CD4-positive, alpha-beta T cell treated with Interleukin-1 beta for 1 hour (primary cell): ENCODE data around the gene EVC.

Experiments
- DNase-seq, 2 donors: peaks; one replicate each; pipeline ENCODE4 v3.0.0-alpha.2; 2020 to 2022

The EVC gene

DNA sequence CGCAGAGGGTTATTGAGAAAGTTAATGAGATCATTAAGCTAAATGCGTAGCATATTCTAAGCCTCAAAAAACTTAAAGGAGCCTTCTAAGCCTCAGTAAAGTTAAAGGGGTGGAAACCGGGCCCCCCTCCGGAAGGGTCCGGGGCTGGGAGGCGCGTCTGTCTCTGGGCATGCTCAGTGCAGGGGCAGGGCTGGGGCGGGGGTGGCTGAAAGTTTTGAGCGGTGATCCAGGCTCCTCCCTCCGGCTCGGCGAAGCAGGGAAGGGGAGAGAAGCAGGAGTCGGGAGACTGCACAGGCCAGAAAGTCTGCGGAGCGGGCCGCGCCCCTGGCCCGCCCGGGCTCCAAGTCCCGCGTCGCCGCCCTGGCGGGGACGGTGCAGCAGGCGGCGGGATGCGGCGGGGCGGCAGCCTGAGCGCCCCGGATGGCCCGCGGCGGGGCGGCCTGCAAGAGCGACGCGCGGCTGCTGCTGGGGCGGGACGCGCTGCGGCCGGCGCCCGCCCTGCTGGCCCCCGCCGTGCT, at the start of gene EVC:
EVC (plus strand) TSS at position 241 of the 518 bp plus-strand sequence; CDS start at position 421, 180 bp downstream.
- DNase-seq = no peak

GRCh38 chr4:5661237-5661636, 49.8 kb upstream of the EVC start:
- DNase-seq = no peak

DNA sequence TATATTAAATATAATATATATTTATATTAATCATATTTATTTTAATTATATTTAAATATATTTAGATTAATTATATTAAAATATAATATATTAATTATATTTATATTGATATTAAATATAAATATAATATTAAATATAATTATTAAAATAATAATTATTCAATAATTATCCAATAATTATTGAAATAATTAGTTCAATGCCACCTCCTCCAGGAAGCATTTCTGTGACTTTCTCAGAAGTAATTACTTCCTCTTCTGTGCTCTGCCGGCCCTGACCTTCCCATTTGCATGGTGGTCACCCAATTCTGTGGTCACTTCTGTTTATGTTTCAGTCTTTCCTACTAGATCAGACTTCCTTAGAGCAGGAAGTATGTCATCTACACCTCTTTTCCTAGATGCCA, 48.4 kb upstream of the EVC start:
- DNase-seq = no peak

DNA sequence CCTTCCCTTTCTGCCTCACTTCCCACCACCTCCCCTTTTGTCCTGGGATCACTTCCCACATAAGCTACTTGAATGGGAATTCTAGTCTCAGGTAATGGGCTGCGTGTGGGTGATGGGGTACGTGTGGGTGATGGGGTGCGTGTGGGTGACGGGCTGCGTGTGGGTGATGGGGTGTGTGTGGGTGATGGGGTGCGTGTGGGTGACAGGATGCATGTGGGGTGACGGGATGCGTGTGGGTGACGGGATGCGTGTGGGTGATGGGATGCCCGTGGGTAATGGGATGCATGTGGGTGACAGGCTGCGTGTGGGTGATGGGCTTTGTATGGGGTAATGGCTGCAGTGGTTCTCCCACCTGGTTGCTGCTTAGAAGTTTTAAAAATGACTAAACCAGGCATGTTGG, 46.2 kb upstream of the EVC start:
- DNase-seq = no peak

DNA sequence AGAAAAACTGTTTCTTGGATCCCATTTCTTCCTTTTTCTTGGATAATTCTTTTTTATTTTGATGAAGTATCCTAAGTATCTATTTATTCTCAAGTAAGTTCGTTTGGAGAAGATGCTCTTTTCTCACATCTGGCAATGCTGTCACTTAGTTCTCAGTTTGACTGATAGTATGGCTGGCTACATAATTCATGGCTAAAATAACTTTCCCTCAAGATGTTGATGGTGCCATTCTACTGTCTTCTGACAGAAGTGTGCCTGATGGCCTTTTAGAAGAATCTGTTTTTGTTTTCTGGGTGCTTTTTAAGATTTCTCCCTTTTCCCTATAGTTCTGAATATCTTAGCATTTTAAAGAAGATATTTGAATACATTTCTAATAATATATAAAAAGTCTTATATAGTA, 44.3 kb upstream of the EVC start:
- DNase-seq = no peak

DNA sequence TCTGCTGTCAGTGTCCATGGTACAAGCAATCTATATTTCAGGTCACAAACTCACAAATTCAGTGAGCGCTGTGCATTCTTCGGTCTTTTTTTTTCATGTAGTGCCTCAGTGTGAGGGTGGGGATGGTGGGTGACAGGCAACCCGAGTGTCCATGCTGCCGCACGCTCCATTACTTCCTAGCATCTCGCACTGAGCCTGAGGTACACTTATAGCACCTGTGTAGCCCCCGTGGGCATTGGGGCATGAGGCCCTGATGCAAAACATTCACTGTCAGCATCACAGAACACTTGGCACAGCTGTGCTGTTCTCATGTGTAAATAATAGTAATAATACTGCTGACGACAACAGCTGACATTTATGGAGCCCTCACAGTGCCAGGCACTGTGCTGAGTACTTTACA, 34.2 kb upstream of the EVC start:
- DNase-seq = no peak

- DNase-seq = no peak
Observed at GRCh38 chr4:5678977-5679376, 32.0 kb upstream of the EVC start.

- DNase-seq = no peak
Observed at GRCh38 chr4:5683566-5683965, 27.4 kb upstream of the EVC start.

GRCh38 chr4:5685296-5685695, 25.7 kb upstream of the EVC start:
- DNase-seq = no peak

GRCh38 chr4:5686338-5686737, 24.7 kb upstream of the EVC start:
- DNase-seq = no peak

- DNase-seq = no peak
Observed at GRCh38 chr4:5689065-5689464, 21.9 kb upstream of the EVC start.

DNA sequence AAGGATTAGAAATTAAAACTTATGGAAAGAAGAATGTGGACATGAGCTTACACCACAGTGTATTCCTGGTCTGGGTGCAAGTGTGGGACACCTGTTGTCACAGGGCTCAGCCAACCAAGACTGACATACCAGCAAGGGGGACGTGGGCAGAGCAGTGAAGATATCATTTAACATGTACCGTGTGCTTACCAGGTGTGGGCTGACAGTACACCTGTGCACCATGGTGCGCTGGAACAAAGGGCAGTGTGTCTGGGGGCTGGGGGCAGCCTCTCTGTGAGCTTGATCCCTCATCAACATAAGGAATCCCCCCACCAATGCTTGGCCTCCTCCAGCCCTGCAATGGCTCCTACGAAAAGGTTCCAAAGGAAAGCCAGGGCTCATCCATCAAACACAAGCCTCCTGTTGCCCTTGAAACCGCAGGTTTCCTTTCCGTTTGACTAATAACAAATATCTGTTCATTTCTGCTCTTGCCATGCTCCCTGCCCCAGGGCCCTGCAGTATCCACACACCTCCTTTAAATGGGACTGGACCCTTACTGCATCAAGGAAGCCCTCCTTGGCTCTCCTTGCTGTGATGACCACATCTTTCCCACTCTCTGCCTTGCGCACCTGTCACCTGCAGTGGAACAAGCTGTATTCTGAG, 19.4 kb upstream of the EVC start:
- DNase-seq = no peak

DNA sequence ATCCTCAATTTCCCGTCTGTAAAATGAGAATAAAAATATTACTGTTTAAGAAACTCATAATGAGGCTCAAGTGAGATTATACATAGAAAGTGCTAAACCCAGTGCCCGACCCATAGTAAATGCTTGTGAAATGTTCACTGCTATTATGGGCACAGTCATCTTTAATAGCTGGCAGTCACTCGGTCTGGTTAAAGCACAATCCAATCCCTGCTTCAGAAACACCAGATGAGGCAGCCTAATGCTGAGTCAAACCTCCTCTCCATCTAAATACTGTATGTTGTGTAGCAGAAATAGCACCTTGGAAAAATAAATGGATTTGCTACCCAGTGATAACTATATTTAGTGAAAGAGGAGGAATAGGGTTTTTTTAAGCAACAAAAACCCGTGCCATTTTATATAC, 17.1 kb upstream of the EVC start:
- DNase-seq = no peak

GRCh38 chr4:5696341-5696740, 14.7 kb upstream of the EVC start:
- DNase-seq = no peak

DNA sequence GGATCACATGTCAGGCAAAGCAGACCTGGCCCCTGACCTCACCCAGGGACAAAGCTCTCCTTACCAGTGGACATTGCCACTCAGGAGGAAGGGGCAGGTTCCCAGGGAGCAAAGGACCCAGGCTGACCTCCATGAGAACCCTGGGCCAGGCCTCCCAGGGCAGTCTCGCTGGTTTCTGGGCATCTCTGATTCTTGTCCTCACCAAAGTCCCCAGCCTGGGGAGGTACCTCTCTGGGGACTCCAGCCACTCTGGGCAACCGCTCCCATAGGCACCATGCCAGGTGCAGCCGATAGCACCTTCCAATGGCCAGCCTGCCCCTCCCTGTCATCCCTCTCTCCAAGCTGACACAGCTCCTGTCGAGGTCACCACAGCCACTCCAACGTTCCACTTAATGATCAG, 10.5 kb upstream of the EVC start:
- no peak for DNase-seq

- DNase-seq = no peak
Observed at GRCh38 chr4:5701971-5702370, 9.0 kb upstream of the EVC start.

DNA sequence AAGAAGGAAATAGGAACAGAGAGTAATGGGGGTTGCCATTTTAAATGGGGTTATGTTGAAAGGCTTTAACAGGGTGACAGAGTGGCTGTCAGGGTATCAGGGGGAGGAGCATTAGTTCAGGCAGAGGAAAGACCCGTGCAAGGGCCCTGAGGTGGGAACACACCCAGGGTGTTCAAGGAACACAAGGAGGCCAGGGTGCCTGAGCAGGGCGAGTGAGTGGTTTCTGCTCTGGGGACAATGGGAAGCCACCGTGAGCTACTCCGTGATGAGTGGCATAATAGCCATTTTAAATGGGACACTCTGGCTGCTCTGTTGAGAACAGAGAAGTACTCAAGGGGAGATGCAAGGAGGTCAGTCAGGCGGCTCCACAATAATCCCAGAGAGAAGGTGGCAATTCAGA, 7.2 kb upstream of the EVC start:
- DNase-seq = no peak

DNA sequence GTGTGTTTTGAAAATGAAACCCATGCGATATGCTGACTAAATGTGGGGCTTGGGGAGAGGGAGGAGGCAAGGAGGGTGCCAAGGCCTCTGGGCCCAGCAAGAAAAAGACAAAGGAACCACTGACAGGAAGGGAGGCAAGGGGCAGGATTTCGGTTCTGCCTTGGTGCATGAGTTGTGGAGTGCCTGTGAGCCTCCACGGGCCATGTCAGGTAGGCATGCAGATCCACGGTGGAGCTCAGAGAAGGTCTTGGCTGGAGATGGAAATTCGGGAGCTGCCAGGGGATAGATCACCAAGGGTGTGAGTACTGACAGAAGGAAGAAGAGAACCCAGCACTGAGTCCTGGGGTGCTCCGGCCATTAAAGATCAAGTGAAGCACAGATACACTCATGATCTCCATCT, 6.7 kb upstream of the EVC start:
- no peak for DNase-seq

- no peak for DNase-seq
Observed at GRCh38 chr4:5705647-5706320, 5.2 kb upstream of the EVC start.

DNA sequence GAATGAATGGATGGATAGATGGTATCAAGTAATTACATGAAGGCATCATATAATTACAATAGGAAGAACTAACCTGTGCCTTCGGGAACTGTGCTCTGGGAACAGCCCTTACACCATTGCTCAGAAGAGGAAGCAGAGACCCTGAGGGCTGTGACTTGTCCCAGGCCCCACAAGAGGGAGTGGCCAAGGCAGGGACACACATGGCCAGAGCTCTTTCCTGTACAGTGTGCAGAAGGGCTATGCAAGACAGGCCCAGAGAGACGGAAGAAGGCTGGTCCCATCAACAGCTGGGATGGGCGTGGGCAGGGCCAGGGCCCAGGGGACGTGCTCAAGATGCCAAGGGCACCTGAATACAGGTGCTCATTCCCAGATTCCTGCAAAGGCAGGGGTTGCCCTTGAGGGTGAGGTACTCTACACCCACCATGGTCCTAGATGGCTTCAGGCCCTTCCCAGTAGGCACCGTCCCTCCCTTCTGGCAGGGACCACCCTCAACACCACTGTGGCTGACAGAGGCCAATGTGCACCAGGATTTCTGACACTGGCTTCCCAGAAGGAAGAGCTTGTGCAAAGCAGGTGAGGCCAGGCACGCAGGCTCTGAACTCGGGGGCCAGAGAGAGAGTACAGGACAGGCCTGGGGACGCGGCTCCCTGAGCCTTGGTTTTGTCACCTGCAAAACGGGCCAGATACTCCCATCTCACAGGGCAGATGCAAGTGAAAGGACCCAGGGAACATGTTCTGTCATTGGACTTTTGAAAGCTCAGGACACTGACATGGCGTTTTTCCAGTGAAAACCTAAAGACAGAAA, 4.3 kb upstream of the EVC start:
- no peak for DNase-seq

DNA sequence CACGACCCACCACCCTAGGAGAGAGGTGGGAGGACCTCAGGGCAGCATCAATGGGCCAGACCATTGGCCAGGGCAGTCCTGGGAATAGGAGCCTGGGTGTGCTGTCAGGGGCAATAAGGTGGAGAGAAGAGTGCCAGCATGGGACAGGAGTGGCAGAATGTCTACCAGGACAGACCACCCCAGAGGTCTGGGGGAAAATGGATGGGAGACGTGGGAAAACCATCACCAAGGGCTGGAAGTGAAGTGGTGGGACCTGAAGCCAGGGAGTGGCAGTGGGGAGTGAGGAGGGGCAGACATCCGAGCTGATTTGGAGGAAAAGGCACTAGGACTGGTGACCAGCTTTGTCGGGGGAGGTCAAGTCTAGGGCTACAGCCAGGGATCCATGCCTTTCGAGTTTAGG, 3.6 kb upstream of the EVC start:
- DNase-seq = no peak

- DNase-seq = no peak
Observed at GRCh38 chr4:5707778-5708448, 3.1 kb upstream of the EVC start.

GRCh38 chr4:5708449-5709206, 2.4 kb upstream of the EVC start, which contains the start of gene EVC2:
TSS of gene EVC2 (minus strand) at chr4:5708559. CDS start at chr4:5708513, 46 bp downstream.
- DNase-seq = peak in 1 of 2 donors; percentile 22
